Measurements from ENCODE around the gene NIPBL. TPM values are rescaled to one million over a fixed set of nuclear protein-coding genes. Genes with fewer than 3 reads are reported as not detected.
"Not testable (repeated sequence)": the region's sequence is repeated elsewhere in the genome, so short reads cannot be mapped to it uniquely, and the experiment has no call there.

NIPBL gene
- total and polyA plus RNA-seq, 5 donors from 2014 or later: 12.5 to 132 (median 17.4) TPM

DNA sequence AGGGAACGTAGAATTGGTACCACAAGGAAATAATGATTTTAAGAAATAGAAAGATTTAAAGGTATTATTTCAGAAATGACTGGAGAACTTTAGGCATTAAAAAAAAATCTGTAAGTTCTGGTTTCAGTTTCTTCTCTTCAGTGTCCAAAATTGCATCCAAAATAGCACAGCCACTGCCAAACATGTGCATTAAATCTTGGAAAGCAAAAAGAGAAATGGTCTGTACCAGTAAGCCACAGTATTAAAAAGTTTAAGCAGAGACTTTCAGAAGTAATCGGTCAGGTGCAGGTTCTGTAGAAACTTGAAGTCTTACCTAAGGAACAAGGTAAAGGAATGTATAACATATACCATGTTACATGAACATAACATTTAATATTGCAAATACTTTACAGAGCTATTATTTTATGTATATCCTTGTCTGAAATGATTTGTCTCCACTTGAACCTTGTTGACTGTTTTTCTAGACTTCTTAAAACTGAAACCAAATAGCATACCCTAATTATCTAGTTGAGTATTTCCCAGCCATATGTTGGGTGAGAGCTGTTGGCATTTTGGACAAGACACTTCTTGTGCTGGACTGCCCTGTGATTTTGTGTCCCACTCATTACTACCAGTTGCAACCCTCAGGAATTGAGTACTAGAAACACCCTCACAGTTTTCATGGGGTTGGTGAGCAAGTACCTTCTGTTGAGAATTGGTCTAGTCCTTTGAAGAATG, 32.1 kb downstream of the NIPBL start:
- H3K36me3 ChIP-seq (ENCODE audit: control insufficient read depth, insufficient read depth, low read length): no peaks in the 10 kb centered on the region
- DNase-seq (no peak), ATAC-seq (ENCODE audit: low read depth in 2 of 2) (no peak)
- Mint-ChIP-seq H3K36me3 (no peaks in the 10 kb centered on the region), H3K4me1 (peaks cover 25 to 60% (median 42%) of the 10 kb centered on the region in 4 donors), H3K9me3 (peaks cover 0 to 3% (median 0%) of the 10 kb centered on the region in 7 donors), H3K27me3 (no peaks in the 10 kb centered on the region), H3K27ac (no peak overlapping the region), H3K4me3 (peak overlapping the region in 3 of 4 donors; percentile 6 to 32 (median 11))
- no peaks in the 10 kb centered on the region for H3K9me3 ChIP-seq (ENCODE audit: control insufficient read depth in 2 of 2, low read length in 2 of 2)
- peak overlapping the region; percentile 45 for H3K4me3 ChIP-seq (ENCODE audit: low read depth, low read length)
- no peak overlapping the region for H3K27ac ChIP-seq (ENCODE audit: insufficient read depth, low read length, poor library complexity, severe bottlenecking)
- no peaks in the 10 kb centered on the region for H3K27me3 ChIP-seq (ENCODE audit: control insufficient read depth, insufficient read depth, low read length)
- H3K4me1 ChIP-seq (ENCODE audit: control insufficient read depth, insufficient read depth, low read length, poor library complexity, severe bottlenecking): peaks cover 40% of the 10 kb centered on the region

DNA sequence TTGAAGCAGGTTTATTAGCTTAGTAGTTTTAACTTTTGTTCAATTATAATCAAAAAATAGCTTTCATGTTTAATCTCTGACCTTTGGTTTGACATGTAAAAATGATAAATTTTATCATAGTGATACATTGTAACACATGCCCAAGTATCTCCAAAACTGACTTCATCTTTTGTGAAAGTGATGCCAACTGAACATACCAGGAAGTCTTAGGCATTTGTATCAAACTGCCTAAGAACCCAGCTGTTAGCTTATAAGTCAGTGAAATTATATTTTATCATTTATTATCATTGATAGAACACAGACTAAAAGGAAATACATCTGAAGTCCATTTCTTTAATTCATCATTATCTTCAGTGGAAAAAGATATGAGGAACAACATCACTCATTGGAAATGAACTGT, 39.1 kb downstream of the NIPBL start:
- Mint-ChIP-seq H3K36me3 (peaks cover 8% of the 10 kb centered on the region), H3K4me1 (peaks cover 10 to 54% (median 25%) of the 10 kb centered on the region in 4 donors), H3K27me3 (no peaks in the 10 kb centered on the region), H3K9me3 (peaks cover 0 to 5% (median 1%) of the 10 kb centered on the region in 7 donors), H3K27ac (no peak overlapping the region), H3K4me3 (no peak overlapping the region)
- Histone ChIP-seq H3K4me1 (ENCODE audit: control insufficient read depth, insufficient read depth, low read length, poor library complexity, severe bottlenecking) (peaks cover 14% of the 10 kb centered on the region), H3K9me3 (ENCODE audit: control insufficient read depth in 2 of 2, low read length in 2 of 2) (no peaks in the 10 kb centered on the region), H3K36me3 (ENCODE audit: control insufficient read depth, insufficient read depth, low read length) (no peaks in the 10 kb centered on the region), H3K27me3 (ENCODE audit: control insufficient read depth, insufficient read depth, low read length) (no peaks in the 10 kb centered on the region), H3K4me3 (ENCODE audit: low read depth, low read length) (no peak overlapping the region), H3K27ac (ENCODE audit: insufficient read depth, low read length, poor library complexity, severe bottlenecking) (no peak overlapping the region)
- ATAC-seq (ENCODE audit: low read depth in 2 of 2) (no peak), DNase-seq (no peak)

- not testable (repeated sequence) for H3K27ac Mint-ChIP-seq; H3K27me3 Mint-ChIP-seq; H3K9me3 ChIP-seq (ENCODE audit: control insufficient read depth in 2 of 2, low read length in 2 of 2); H3K27me3 ChIP-seq (ENCODE audit: control insufficient read depth, insufficient read depth, low read length); H3K4me1 ChIP-seq (ENCODE audit: control insufficient read depth, insufficient read depth, low read length, poor library complexity, severe bottlenecking); H3K4me3 Mint-ChIP-seq; H3K36me3 ChIP-seq (ENCODE audit: control insufficient read depth, insufficient read depth, low read length); DNase-seq; H3K27ac ChIP-seq (ENCODE audit: insufficient read depth, low read length, poor library complexity, severe bottlenecking); H3K4me3 ChIP-seq (ENCODE audit: low read depth, low read length); H3K9me3 Mint-ChIP-seq; ATAC-seq (ENCODE audit: low read depth in 2 of 2)
- H3K36me3 Mint-ChIP-seq: peaks cover 10% of the 10 kb centered on the region
- H3K4me1 Mint-ChIP-seq: peaks cover 16 to 63% (median 33%) of the 10 kb centered on the region in 4 donors
These were observed 40.0 kb downstream of the NIPBL start for GRCh38 chr5:36916614-36917013.

- H3K9me3 ChIP-seq (ENCODE audit: control insufficient read depth in 2 of 2, low read length in 2 of 2); ATAC-seq (ENCODE audit: low read depth in 2 of 2); H3K27ac Mint-ChIP-seq; H3K4me1 ChIP-seq (ENCODE audit: control insufficient read depth, insufficient read depth, low read length, poor library complexity, severe bottlenecking); H3K4me3 Mint-ChIP-seq; H3K36me3 ChIP-seq (ENCODE audit: control insufficient read depth, insufficient read depth, low read length); DNase-seq; H3K4me3 ChIP-seq (ENCODE audit: low read depth, low read length); H3K9me3 Mint-ChIP-seq; H3K27me3 ChIP-seq (ENCODE audit: control insufficient read depth, insufficient read depth, low read length); H3K27me3 Mint-ChIP-seq; H3K27ac ChIP-seq (ENCODE audit: insufficient read depth, low read length, poor library complexity, severe bottlenecking): not testable (repeated sequence)
- Mint-ChIP-seq H3K36me3 (peaks cover 11% of the 10 kb centered on the region), H3K4me1 (peaks cover 21 to 68% (median 35%) of the 10 kb centered on the region in 4 donors)
These were observed 40.8 kb downstream of the NIPBL start for GRCh38 chr5:36917358-36917757.

DNA sequence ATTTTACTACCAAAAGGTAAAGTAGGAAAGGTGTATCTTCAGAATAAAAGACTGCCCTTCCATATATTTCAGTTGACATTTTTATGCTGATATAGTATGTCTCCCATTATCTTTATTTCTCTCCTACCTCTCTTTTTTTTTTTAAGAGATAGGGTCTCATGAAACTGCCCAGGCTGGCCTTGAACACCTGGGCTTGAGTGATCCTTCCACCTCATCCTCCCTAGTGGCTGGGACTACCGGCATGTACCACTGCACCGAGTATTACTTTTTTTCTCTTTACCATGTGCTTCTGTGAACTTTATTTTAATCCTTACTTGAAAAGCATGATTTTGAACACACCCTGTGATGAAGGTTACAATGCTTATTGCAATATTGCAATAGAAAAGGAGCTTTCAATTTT, 42.7 kb downstream of the NIPBL start:
- no peaks in the 10 kb centered on the region for H3K9me3 ChIP-seq (ENCODE audit: control insufficient read depth in 2 of 2, low read length in 2 of 2)
- H3K4me3 ChIP-seq (ENCODE audit: low read depth, low read length): no peak overlapping the region
- DNase-seq: no peak
- no peaks in the 10 kb centered on the region for H3K36me3 ChIP-seq (ENCODE audit: control insufficient read depth, insufficient read depth, low read length)
- H3K36me3 Mint-ChIP-seq: peaks cover 13% of the 10 kb centered on the region
- ATAC-seq (ENCODE audit: low read depth in 2 of 2): no peak
- H3K27ac ChIP-seq (ENCODE audit: insufficient read depth, low read length, poor library complexity, severe bottlenecking): no peak overlapping the region
- peaks cover 7% of the 10 kb centered on the region for H3K4me1 ChIP-seq (ENCODE audit: control insufficient read depth, insufficient read depth, low read length, poor library complexity, severe bottlenecking)
- peak overlapping the region in 2 of 4 donors; percentile 5 to 71 for H3K4me3 Mint-ChIP-seq
- H3K27me3 ChIP-seq (ENCODE audit: control insufficient read depth, insufficient read depth, low read length): no peaks in the 10 kb centered on the region
- no peaks in the 10 kb centered on the region for H3K27me3 Mint-ChIP-seq
- peaks cover 27 to 68% (median 35%) of the 10 kb centered on the region in 4 donors for H3K4me1 Mint-ChIP-seq
- H3K9me3 Mint-ChIP-seq: peaks cover 0 to 5% (median 1%) of the 10 kb centered on the region in 7 donors
- no peak overlapping the region for H3K27ac Mint-ChIP-seq

DNA sequence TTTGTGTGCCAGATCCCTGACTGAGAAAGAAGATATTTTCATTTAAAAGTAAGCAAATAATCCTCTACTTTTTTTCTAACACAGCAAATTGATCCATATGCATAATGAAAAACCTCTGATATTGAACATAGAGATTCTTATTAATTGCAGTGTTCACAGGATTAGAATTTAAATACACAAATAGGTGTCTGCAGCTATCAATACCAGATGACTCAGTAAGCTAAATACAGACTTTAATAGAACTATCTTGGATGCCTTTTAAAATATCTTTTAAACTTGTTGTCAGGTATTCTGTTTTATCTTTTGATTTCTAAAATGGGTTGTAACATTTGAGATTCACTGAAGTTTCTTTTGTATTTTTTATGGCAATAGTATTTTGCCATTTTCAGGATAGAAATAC, 43.1 kb downstream of the NIPBL start:
- Mint-ChIP-seq H3K27ac (no peak overlapping the region), H3K4me3 (peak overlapping the region in 2 of 4 donors; percentile 5 to 71), H3K9me3 (peaks cover 0 to 5% (median 1%) of the 10 kb centered on the region in 7 donors)

GRCh38 chr5:36928947-36929346, 52.4 kb downstream of the NIPBL start:
- peak; percentile 70 to 82 for ATAC-seq (ENCODE audit: low read depth in 2 of 2)
- H3K4me3 ChIP-seq (ENCODE audit: low read depth, low read length): peak overlapping the region; percentile 10

More for the DNA sequence above, 43.1 kb downstream of the NIPBL start:
- H3K4me3 ChIP-seq (ENCODE audit: low read depth, low read length): no peak overlapping the region
- H3K4me1 ChIP-seq (ENCODE audit: control insufficient read depth, insufficient read depth, low read length, poor library complexity, severe bottlenecking): peaks cover 7% of the 10 kb centered on the region
- H3K27ac ChIP-seq (ENCODE audit: insufficient read depth, low read length, poor library complexity, severe bottlenecking): no peak overlapping the region
- DNase-seq: no peak
- H3K36me3 ChIP-seq (ENCODE audit: control insufficient read depth, insufficient read depth, low read length): no peaks in the 10 kb centered on the region
- H3K4me1 Mint-ChIP-seq: peaks cover 31 to 69% (median 36%) of the 10 kb centered on the region in 4 donors
- H3K9me3 ChIP-seq (ENCODE audit: control insufficient read depth in 2 of 2, low read length in 2 of 2): no peaks in the 10 kb centered on the region
- no peaks in the 10 kb centered on the region for H3K27me3 ChIP-seq (ENCODE audit: control insufficient read depth, insufficient read depth, low read length)
- H3K27me3 Mint-ChIP-seq: no peaks in the 10 kb centered on the region
- ATAC-seq (ENCODE audit: low read depth in 2 of 2): no peak
- peaks cover 13% of the 10 kb centered on the region for H3K36me3 Mint-ChIP-seq

GRCh38 chr5:36929438-36929837, 52.9 kb downstream of the NIPBL start:
- Histone ChIP-seq H3K27ac (ENCODE audit: insufficient read depth, low read length, poor library complexity, severe bottlenecking) (no peak overlapping the region), H3K4me3 (ENCODE audit: low read depth, low read length) (peak overlapping the region; percentile 32), H3K4me1 (ENCODE audit: control insufficient read depth, insufficient read depth, low read length, poor library complexity, severe bottlenecking) (peaks cover 14% of the 10 kb centered on the region), H3K9me3 (ENCODE audit: control insufficient read depth in 2 of 2, low read length in 2 of 2) (no peaks in the 10 kb centered on the region), H3K27me3 (ENCODE audit: control insufficient read depth, insufficient read depth, low read length) (no peaks in the 10 kb centered on the region), H3K36me3 (ENCODE audit: control insufficient read depth, insufficient read depth, low read length) (no peaks in the 10 kb centered on the region)
- ATAC-seq (ENCODE audit: low read depth in 2 of 2): no peak
- Mint-ChIP-seq H3K4me1 (peaks cover 60 to 85% (median 67%) of the 10 kb centered on the region in 4 donors), H3K4me3 (peak overlapping the region in 2 of 4 donors; percentile 15 to 33), H3K27me3 (no peaks in the 10 kb centered on the region), H3K27ac (peak overlapping the region in 1 of 3 donors; percentile 8), H3K36me3 (peaks cover 9% of the 10 kb centered on the region), H3K9me3 (peaks cover 0 to 1% (median 0%) of the 10 kb centered on the region in 7 donors)
- DNase-seq: no peak

More at GRCh38 chr5:36928947-36929346, 52.4 kb downstream of the NIPBL start:
- Mint-ChIP-seq H3K4me1 (peaks cover 60 to 84% (median 68%) of the 10 kb centered on the region in 4 donors), H3K9me3 (peaks cover 0 to 1% (median 0%) of the 10 kb centered on the region in 7 donors), H3K27ac (no peak overlapping the region), H3K27me3 (no peaks in the 10 kb centered on the region), H3K36me3 (peaks cover 9% of the 10 kb centered on the region), H3K4me3 (peak overlapping the region in 2 of 4 donors; percentile 33 to 42)
- Histone ChIP-seq H3K27ac (ENCODE audit: insufficient read depth, low read length, poor library complexity, severe bottlenecking) (no peak overlapping the region), H3K36me3 (ENCODE audit: control insufficient read depth, insufficient read depth, low read length) (no peaks in the 10 kb centered on the region), H3K9me3 (ENCODE audit: control insufficient read depth in 2 of 2, low read length in 2 of 2) (no peaks in the 10 kb centered on the region), H3K4me1 (ENCODE audit: control insufficient read depth, insufficient read depth, low read length, poor library complexity, severe bottlenecking) (peaks cover 14% of the 10 kb centered on the region), H3K27me3 (ENCODE audit: control insufficient read depth, insufficient read depth, low read length) (no peaks in the 10 kb centered on the region)
- DNase-seq: peak in 1 of 3 donors; percentile 7
